ENCODE measurements around the gene PRSS57.

The PRSS57 gene

GRCh38 chr19:651114-651818 is 44.0 kb downstream of the PRSS57 start:
- Histone ChIP-seq H3K36me3 (ENCODE audit: insufficient read depth, low read length) (peaks cover 60% of the 10 kb centered on the region), H3K4me3 (ENCODE audit: low read length) (no peak overlapping the region), H3K27me3 (ENCODE audit: control insufficient read depth, insufficient read depth, low read length) (no peaks in the 10 kb centered on the region), H3K4me1 (ENCODE audit: control insufficient read depth, insufficient read depth, low read length) (peaks cover 5% of the 10 kb centered on the region), H3K4me2 (ENCODE audit: low read length) (no peak overlapping the region), H3K9ac (ENCODE audit: low read depth, low read length) (no peak overlapping the region), H3K9me3 (replicated peaks; ENCODE audit: low read length) (no peaks in the 10 kb centered on the region)

GRCh38 chr19:650121-650520 is 45.1 kb downstream of the PRSS57 start:
- H3K4me1 ChIP-seq (ENCODE audit: control insufficient read depth, insufficient read depth, low read length), result no peaks in the 10 kb centered on the region
- no peak overlapping the region for H3K9ac ChIP-seq (ENCODE audit: low read depth, low read length)
- H3K27me3 ChIP-seq (ENCODE audit: control insufficient read depth, insufficient read depth, low read length), result no peaks in the 10 kb centered on the region
- H3K4me2 ChIP-seq (ENCODE audit: low read length), result no peak overlapping the region
- peaks cover 68% of the 10 kb centered on the region for H3K36me3 ChIP-seq (ENCODE audit: insufficient read depth, low read length)
- H3K9me3 ChIP-seq (replicated peaks; ENCODE audit: low read length), result no peaks in the 10 kb centered on the region
- H3K4me3 ChIP-seq (ENCODE audit: low read length), result no peak overlapping the region

GRCh38 chr19:648904-649801 is 46.1 kb downstream of the PRSS57 start:
- Histone ChIP-seq H3K9ac (ENCODE audit: low read depth, low read length) (no peak overlapping the region), H3K9me3 (replicated peaks; ENCODE audit: low read length) (no peaks in the 10 kb centered on the region), H3K4me3 (ENCODE audit: low read length) (no peak overlapping the region), H3K36me3 (ENCODE audit: insufficient read depth, low read length) (peaks cover 73% of the 10 kb centered on the region), H3K4me1 (ENCODE audit: control insufficient read depth, insufficient read depth, low read length) (no peaks in the 10 kb centered on the region), H3K27me3 (ENCODE audit: control insufficient read depth, insufficient read depth, low read length) (no peaks in the 10 kb centered on the region), H3K4me2 (ENCODE audit: low read length) (no peak overlapping the region)

GRCh38 chr19:648305-648704 is 46.9 kb downstream of the PRSS57 start:
- Histone ChIP-seq H3K9me3 (replicated peaks; ENCODE audit: low read length) (no peaks in the 10 kb centered on the region), H3K4me1 (ENCODE audit: control insufficient read depth, insufficient read depth, low read length) (no peaks in the 10 kb centered on the region), H3K9ac (ENCODE audit: low read depth, low read length) (no peak overlapping the region), H3K27me3 (ENCODE audit: control insufficient read depth, insufficient read depth, low read length) (no peaks in the 10 kb centered on the region), H3K4me3 (ENCODE audit: low read length) (no peak overlapping the region), H3K4me2 (ENCODE audit: low read length) (no peak overlapping the region), H3K36me3 (ENCODE audit: insufficient read depth, low read length) (peaks cover 65% of the 10 kb centered on the region)

GRCh38 chr19:647566-648284 is 47.5 kb downstream of the PRSS57 start:
- no peaks in the 10 kb centered on the region for H3K9me3 ChIP-seq (replicated peaks; ENCODE audit: low read length)
- no peak overlapping the region for H3K9ac ChIP-seq (ENCODE audit: low read depth, low read length)
- peaks cover 59% of the 10 kb centered on the region for H3K36me3 ChIP-seq (ENCODE audit: insufficient read depth, low read length)
- no peaks in the 10 kb centered on the region for H3K27me3 ChIP-seq (ENCODE audit: control insufficient read depth, insufficient read depth, low read length)
- H3K4me1 ChIP-seq (ENCODE audit: control insufficient read depth, insufficient read depth, low read length), result no peaks in the 10 kb centered on the region
- no peak overlapping the region for H3K4me3 ChIP-seq (ENCODE audit: low read length)
- no peak overlapping the region for H3K4me2 ChIP-seq (ENCODE audit: low read length)

- Histone ChIP-seq H3K4me3 (ENCODE audit: low read length) (no peak overlapping the region), H3K9me3 (replicated peaks; ENCODE audit: low read length) (no peaks in the 10 kb centered on the region), H3K27me3 (ENCODE audit: control insufficient read depth, insufficient read depth, low read length) (no peaks in the 10 kb centered on the region), H3K4me2 (ENCODE audit: low read length) (no peak overlapping the region), H3K9ac (ENCODE audit: low read depth, low read length) (no peak overlapping the region), H3K4me1 (ENCODE audit: control insufficient read depth, insufficient read depth, low read length) (no peaks in the 10 kb centered on the region), H3K36me3 (ENCODE audit: insufficient read depth, low read length) (peaks cover 56% of the 10 kb centered on the region)
Measured at GRCh38 chr19:646779-647565, 48.3 kb downstream of the PRSS57 start.

- Histone ChIP-seq H3K4me2 (ENCODE audit: low read length) (no peak overlapping the region), H3K9ac (ENCODE audit: low read depth, low read length) (no peak overlapping the region), H3K4me3 (ENCODE audit: low read length) (no peak overlapping the region), H3K9me3 (replicated peaks; ENCODE audit: low read length) (no peaks in the 10 kb centered on the region), H3K36me3 (ENCODE audit: insufficient read depth, low read length) (peaks cover 48% of the 10 kb centered on the region), H3K4me1 (ENCODE audit: control insufficient read depth, insufficient read depth, low read length) (no peaks in the 10 kb centered on the region), H3K27me3 (ENCODE audit: control insufficient read depth, insufficient read depth, low read length) (no peaks in the 10 kb centered on the region)
Measured at GRCh38 chr19:645912-646778, 49.1 kb downstream of the PRSS57 start.

- Histone ChIP-seq H3K27me3 (ENCODE audit: control insufficient read depth, insufficient read depth, low read length) (no peaks in the 10 kb centered on the region), H3K4me2 (ENCODE audit: low read length) (no peak overlapping the region), H3K4me3 (ENCODE audit: low read length) (no peak overlapping the region), H3K9ac (ENCODE audit: low read depth, low read length) (no peak overlapping the region), H3K4me1 (ENCODE audit: control insufficient read depth, insufficient read depth, low read length) (no peaks in the 10 kb centered on the region), H3K36me3 (ENCODE audit: insufficient read depth, low read length) (peaks cover 44% of the 10 kb centered on the region), H3K9me3 (replicated peaks; ENCODE audit: low read length) (no peaks in the 10 kb centered on the region)
Measured at GRCh38 chr19:644789-645188, 50.5 kb downstream of the PRSS57 start.

GRCh38 chr19:644363-644762 is 50.9 kb downstream of the PRSS57 start:
- peaks cover 1% of the 10 kb centered on the region for H3K4me1 ChIP-seq (ENCODE audit: control insufficient read depth, insufficient read depth, low read length)
- no peak overlapping the region for H3K9ac ChIP-seq (ENCODE audit: low read depth, low read length)
- peaks cover 41% of the 10 kb centered on the region for H3K36me3 ChIP-seq (ENCODE audit: insufficient read depth, low read length)

GRCh38 chr19:643736-644135 is 51.5 kb downstream of the PRSS57 start:
- no peaks in the 10 kb centered on the region for H3K9me3 ChIP-seq (replicated peaks; ENCODE audit: low read length)
- peaks cover 37% of the 10 kb centered on the region for H3K36me3 ChIP-seq (ENCODE audit: insufficient read depth, low read length)
- no peak overlapping the region for H3K4me3 ChIP-seq (ENCODE audit: low read length)
- no peak overlapping the region for H3K4me2 ChIP-seq (ENCODE audit: low read length)
- no peak overlapping the region for H3K9ac ChIP-seq (ENCODE audit: low read depth, low read length)
- no peaks in the 10 kb centered on the region for H3K27me3 ChIP-seq (ENCODE audit: control insufficient read depth, insufficient read depth, low read length)
- peaks cover 6% of the 10 kb centered on the region for H3K4me1 ChIP-seq (ENCODE audit: control insufficient read depth, insufficient read depth, low read length)

More at GRCh38 chr19:644363-644762, 50.9 kb downstream of the PRSS57 start:
- Histone ChIP-seq H3K27me3 (ENCODE audit: control insufficient read depth, insufficient read depth, low read length) (no peaks in the 10 kb centered on the region), H3K9me3 (replicated peaks; ENCODE audit: low read length) (no peaks in the 10 kb centered on the region), H3K4me2 (ENCODE audit: low read length) (no peak overlapping the region), H3K4me3 (ENCODE audit: low read length) (no peak overlapping the region)

All from skeletal muscle satellite cell (primary cell).